Ishikawa (cell line): ENCODE measurements around the gene ROR1.
A peak's percentile ranks its signal among the peaks of the same experiment; 100 is the strongest.

Experiments used
- CEBPB ChIP-seq: IDR thresholded peaks from 2 replicates; pipeline ENCODE4 v1.6.1; 2012
- CREB1 ChIP-seq: IDR thresholded peaks from 2 replicates; pipeline ENCODE4 v1.6.1; 2012; ENCODE audit warnings: low read depth
- EGR1 ChIP-seq: IDR thresholded peaks from 2 replicates; pipeline ENCODE4 v1.6.1; 2012
- EP300 ChIP-seq: IDR thresholded peaks from 2 replicates; pipeline ENCODE4 v1.6.1; 2012; ENCODE audit warnings: borderline replicate concordance
- FOXM1 ChIP-seq: IDR thresholded peaks from 2 replicates; pipeline ENCODE4 v1.6.1; 2012; ENCODE audit warnings: low read depth, borderline replicate concordance
- NFIC ChIP-seq: IDR thresholded peaks from 2 replicates; pipeline ENCODE4 v1.6.1; 2012
- RAD21 ChIP-seq: IDR thresholded peaks from 2 replicates; pipeline ENCODE4 v1.6.1; 2012; ENCODE audit warnings: low read depth
- REST ChIP-seq: IDR thresholded peaks from 2 replicates; pipeline ENCODE4 v1.6.1; 2012; ENCODE audit warnings: low read depth, mild to moderate bottlenecking
- TAF1 ChIP-seq: IDR thresholded peaks from 2 replicates; pipeline ENCODE4 v1.6.1; 2012; ENCODE audit warnings: low read depth, mild to moderate bottlenecking
- TCF12 ChIP-seq: IDR thresholded peaks from 2 replicates; pipeline ENCODE4 v1.6.1; 2012; ENCODE audit warnings: low read depth
- TEAD4 ChIP-seq: IDR thresholded peaks from 2 replicates; pipeline ENCODE4 v1.6.1; 2012
- USF1 ChIP-seq: IDR thresholded peaks from 2 replicates; pipeline ENCODE4 v1.6.1; 2012
- YY1 ChIP-seq: IDR thresholded peaks from 2 replicates; pipeline ENCODE4 v1.6.1; 2012; ENCODE audit warnings: low read depth
- ZBTB7A ChIP-seq: IDR thresholded peaks from 2 replicates; pipeline ENCODE4 v1.6.1; 2012; ENCODE audit warnings: low read depth
- TF ChIP-seq, protein P1 (sequence below): IDR thresholded peaks from 2 replicates; pipeline ENCODE4 v1.6.1; 2012

Gene ROR1

GRCh38 chr1:63917571-63918417 is 144.0 kb downstream of the ROR1 start:
- TF ChIP-seq TAF1 (no peak), RAD21 (peak; percentile 35)

GRCh38 chr1:63918418-63918945 is 144.7 kb downstream of the ROR1 start:
- TF ChIP-seq TCF12, result no peak
- TF ChIP-seq TAF1, result no peak
- no peak for TF ChIP-seq RAD21
- no peak for TF ChIP-seq REST
- no peak for TF ChIP-seq NFIC
- TF ChIP-seq, protein P1, sequence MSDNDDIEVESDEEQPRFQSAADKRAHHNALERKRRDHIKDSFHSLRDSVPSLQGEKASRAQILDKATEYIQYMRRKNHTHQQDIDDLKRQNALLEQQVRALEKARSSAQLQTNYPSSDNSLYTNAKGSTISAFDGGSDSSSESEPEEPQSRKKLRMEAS, result no peak
- TF ChIP-seq USF1, result no peak
- no peak for TF ChIP-seq CEBPB
- TF ChIP-seq EGR1, result no peak
- no peak for TF ChIP-seq EP300
- TF ChIP-seq CREB1, result no peak
- no peak for TF ChIP-seq YY1
- TF ChIP-seq FOXM1, result no peak

DNA sequence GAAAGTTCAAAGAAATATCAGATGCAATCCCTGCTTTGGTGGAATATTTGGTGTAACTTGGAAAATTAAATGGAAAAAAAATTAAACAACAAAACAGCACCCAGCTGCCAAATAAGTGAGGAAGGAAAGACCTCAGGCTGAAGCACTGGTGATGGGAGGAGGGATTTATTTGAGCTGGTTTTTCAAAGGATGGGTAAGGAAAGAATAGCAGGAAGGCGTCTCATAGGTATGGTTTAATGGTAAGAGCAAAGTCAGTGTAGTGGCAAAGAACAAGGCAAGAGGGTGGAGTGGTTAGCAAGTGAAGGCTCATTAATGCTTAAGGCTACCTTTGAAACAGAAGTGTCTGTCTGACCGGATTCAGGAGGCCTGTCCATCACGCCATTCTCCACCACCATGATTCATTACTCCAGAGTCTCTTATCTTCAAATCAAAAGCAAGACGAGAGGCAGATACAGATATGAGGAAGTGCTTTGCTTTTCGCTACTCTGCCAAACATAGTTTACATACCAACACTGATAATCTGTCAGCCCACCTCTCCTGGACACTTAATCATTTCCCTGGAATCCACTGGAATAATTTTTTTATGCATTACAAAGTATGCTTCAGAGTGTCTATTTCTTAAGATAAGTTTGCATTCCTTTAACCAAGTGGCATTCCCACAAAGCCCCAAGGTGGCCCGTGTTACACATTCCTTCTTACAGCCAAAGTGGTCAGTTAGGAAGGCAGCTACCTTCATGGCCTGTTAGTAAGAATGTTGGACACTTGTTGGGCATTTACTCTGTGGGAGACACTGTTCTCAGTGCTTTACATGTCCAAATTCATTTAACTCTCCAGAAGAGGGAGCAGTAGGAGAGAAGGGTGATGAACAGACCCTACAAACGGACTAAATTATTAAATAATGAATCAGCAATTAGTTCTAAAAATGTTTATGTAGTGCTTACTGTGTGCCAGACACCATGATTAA is 146.6 kb downstream of the ROR1 start:
- TF ChIP-seq RAD21 (peak; percentile 52), REST (no peak)

DNA sequence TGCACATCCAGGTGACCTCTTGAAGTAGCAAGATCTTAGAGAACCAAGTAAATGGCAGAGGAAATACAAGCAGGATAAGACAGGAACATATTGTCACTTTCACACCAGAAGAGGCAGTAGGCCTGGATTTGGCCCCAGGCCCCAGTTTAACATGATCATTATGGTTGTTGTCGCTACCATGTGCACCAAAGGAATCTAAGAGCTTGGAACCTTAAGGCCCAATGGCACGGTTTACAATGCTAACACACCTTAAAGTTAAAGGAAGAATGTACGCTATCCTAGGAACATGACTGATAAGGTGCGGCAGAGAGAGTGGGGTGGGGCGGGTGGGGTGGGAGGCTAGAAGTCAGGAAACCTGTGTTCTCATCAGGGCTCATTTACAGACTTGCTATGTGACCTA is 147.5 kb downstream of the ROR1 start:
- no peak for TF ChIP-seq ZBTB7A
- no peak for TF ChIP-seq REST
- TF ChIP-seq CREB1, result no peak
- TF ChIP-seq, protein P1, result no peak
- no peak for TF ChIP-seq EP300
- no peak for TF ChIP-seq TAF1

DNA sequence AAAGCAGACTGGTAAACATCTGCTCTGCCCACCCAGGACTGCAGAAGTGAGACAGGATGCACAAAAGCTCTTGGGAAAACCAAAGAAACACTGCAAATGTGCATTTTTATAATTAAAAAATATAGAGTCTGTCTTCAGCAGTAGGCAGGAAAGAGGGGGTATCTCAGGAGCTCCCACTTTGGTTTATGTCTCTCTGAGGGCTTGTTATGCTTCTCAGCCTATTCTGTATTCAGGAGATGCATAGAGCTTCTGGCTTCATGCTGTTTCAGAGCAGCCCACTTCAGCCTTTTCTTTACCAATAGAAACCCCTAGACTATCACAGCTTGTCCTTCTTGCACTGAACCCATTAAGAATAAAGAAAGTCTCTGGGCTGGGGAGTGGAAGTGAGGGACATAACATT is 148.0 kb downstream of the ROR1 start:
- no peak for TF ChIP-seq RAD21
- no peak for TF ChIP-seq USF1
- no peak for TF ChIP-seq EP300
- TF ChIP-seq, protein P1, result no peak
- TF ChIP-seq TEAD4, result no peak
- TF ChIP-seq REST, result no peak
- no peak for TF ChIP-seq FOXM1
- TF ChIP-seq NFIC, result no peak
- TF ChIP-seq CREB1, result no peak
- TF ChIP-seq CEBPB, result no peak
- no peak for TF ChIP-seq ZBTB7A
- no peak for TF ChIP-seq TAF1
- no peak for TF ChIP-seq TCF12
- TF ChIP-seq YY1, result no peak
- TF ChIP-seq EGR1, result no peak
